Activated CD8-positive, alpha-beta T cell treated with anti-CD3 and anti-CD28 coated beads for 36 hours (primary cell): ENCODE data around the gene ARHGAP9. TPM values are rescaled to one million over a fixed set of nuclear protein-coding genes. Genes with fewer than 3 reads are reported as not detected.
A peak's percentile ranks its signal among the peaks of the same experiment; 100 is the strongest.

Experiments used
- ATAC-seq: fragments of 200-7000 bp; cut with Tn5 transposase; one replicate; pipeline ENCODE4 v1.10.0; 2021; ENCODE audit warnings: mild to moderate bottlenecking, moderate library complexity
- CTCF ChIA-PET: fragments of 350-600 bp; sonication (Branson Sonifier 250); formaldehyde crosslinking; loops from one replicate; lab custom pipeline; 2021; ENCODE audit warnings: antibody characterized with exemption; lab: Charles Lee
- POLR2A ChIA-PET: fragments of 350-600 bp; sonication (Branson Sonifier 250); formaldehyde crosslinking; loops from one replicate; lab custom pipeline; 2021; ENCODE audit warnings: antibody characterized with exemption; lab: Charles Lee
- DNase-seq: peaks from one replicate; pipeline ENCODE4 v3.0.0-alpha.2; 2020
- H3K27ac Mint-ChIP-seq: one replicate; pipeline ENCODE4 v1.8.0; 2021; ENCODE audit warnings: mild to moderate bottlenecking, mixed read lengths
- H3K27me3 Mint-ChIP-seq: one replicate; pipeline ENCODE4 v1.8.0; 2021; ENCODE audit warnings: mixed read lengths
- H3K36me3 Mint-ChIP-seq: one replicate; pipeline ENCODE4 v1.8.0; 2021; ENCODE audit warnings: low read depth, mixed read lengths
- H3K4me1 Mint-ChIP-seq: one replicate; pipeline ENCODE4 v1.8.0; 2021; ENCODE audit warnings: low read depth, mixed read lengths
- H3K4me3 Mint-ChIP-seq: one replicate; pipeline ENCODE4 v1.8.0; 2021; ENCODE audit warnings: mild to moderate bottlenecking, moderate library complexity, mixed read lengths
- H3K9me3 Mint-ChIP-seq: one replicate; pipeline ENCODE4 v1.8.0; 2021; ENCODE audit warnings: mixed read lengths
- intact Hi-C: fragments of 100-400 bp; cut with micrococcal nuclease; formaldehyde crosslinking; loops from one replicate; pipeline ENCODE4 v1.10.0; 2022
- total RNA-seq, 2 experiments: library from RNA; stranded (reverse); gene quantifications; one replicate each; pipeline ENCODE4 v1.2.3, GENCODE V29; 2021
- TF ChIP-seq, protein P1 (sequence below): fragments of 200-600 bp; IDR thresholded peaks from one replicate; pipeline ENCODE4 v1.8.0; 2022; ENCODE audit warnings: antibody characterized with exemption, mild to moderate bottlenecking

Gene ARHGAP9
- total RNA-seq, 2 experiments from 2014 or later, result 125 to 128 TPM

DNA sequence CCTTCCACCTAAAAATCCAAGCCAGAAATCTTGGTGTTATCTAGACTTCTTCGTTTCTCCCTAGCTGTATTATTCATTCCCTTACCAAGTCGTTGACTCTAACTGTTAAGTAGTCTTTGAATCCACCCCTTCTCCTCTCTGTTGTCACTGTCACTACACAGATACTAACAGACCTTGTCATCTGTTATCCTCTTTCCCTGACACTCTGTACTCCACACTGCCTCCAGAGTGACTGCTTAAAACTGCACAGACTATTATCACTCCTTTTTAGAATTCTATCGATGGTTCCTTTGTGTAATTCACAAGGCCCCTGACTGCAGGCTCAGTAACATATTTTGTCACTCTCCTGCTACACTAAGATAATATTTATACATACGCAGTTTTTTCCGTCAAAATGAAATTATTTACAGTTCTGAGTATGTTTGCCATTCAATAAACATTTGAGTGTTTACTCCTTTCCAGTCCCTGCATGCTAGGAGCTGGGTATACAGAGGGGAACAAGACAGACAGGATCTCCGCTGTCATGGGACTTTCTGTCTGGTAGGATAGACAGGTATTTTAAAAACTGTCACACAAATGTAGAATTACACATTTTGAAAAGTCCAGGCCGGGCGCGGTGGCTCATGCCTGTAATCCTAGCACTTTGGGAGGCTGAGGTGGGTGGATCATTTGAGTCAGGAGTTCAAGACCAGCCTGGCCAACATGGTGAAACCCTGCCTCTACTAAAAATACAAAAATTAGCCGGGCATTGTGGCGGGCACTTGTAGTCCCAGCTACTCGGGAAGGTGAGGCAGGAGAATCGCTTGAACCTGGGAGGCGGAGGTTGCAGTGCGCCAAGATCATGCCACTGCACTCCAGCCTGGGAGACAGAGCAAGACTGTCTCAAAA, 12.0 kb upstream of the ARHGAP9 start:
- DNase-seq (no peak), ATAC-seq (no peak)
- H3K9me3 Mint-ChIP-seq, result no peaks in the 10 kb centered on the region
- H3K27ac Mint-ChIP-seq, result peak overlapping the region; percentile 66
- H3K4me1 Mint-ChIP-seq, result peaks cover 27% of the 10 kb centered on the region
- ChIA-PET CTCF (interaction anchor here (0.8 to 2.0 kb wide), 3 partner anchors 11 to 32 kb away, joined by 3 to 5 read pairs (median 4); partner anchors contain the start of gene GLI1), POLR2A (interaction anchor here (0.5 to 6.4 kb wide), 6 partner anchors 8 to 278 kb away, joined by 3 to 50 read pairs (median 6); partner anchors contain the start of gene DDIT3)
- TF ChIP-seq, protein P1, sequence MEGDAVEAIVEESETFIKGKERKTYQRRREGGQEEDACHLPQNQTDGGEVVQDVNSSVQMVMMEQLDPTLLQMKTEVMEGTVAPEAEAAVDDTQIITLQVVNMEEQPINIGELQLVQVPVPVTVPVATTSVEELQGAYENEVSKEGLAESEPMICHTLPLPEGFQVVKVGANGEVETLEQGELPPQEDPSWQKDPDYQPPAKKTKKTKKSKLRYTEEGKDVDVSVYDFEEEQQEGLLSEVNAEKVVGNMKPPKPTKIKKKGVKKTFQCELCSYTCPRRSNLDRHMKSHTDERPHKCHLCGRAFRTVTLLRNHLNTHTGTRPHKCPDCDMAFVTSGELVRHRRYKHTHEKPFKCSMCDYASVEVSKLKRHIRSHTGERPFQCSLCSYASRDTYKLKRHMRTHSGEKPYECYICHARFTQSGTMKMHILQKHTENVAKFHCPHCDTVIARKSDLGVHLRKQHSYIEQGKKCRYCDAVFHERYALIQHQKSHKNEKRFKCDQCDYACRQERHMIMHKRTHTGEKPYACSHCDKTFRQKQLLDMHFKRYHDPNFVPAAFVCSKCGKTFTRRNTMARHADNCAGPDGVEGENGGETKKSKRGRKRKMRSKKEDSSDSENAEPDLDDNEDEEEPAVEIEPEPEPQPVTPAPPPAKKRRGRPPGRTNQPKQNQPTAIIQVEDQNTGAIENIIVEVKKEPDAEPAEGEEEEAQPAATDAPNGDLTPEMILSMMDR, result peak; percentile 28
- no peak overlapping the region for H3K4me3 Mint-ChIP-seq
- peaks cover 66% of the 10 kb centered on the region for H3K36me3 Mint-ChIP-seq
- H3K27me3 Mint-ChIP-seq, result no peaks in the 10 kb centered on the region
- intact Hi-C loops, result no loop called here

DNA sequence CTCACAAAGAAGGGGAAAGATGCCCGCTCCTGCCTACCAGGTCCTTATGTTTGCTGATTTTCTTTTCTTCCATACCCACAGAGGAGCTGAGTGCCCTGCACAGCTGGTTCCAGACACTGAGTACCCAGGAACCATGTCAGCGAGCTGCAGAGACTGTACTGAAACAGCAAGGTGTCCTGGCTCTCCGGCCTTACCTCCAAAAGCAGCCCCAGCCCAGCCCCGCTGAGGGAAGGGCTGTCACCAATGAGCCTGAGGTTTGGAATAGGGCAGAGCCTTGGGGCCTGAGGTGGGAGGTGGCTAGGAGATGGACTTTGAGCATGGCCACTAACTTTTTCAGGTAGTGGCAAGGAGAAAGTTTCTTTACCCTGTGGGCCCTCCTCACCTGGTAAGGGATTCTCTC, 10.5 kb upstream of the ARHGAP9 start:
- ATAC-seq (no peak), DNase-seq (no peak)
- POLR2A ChIA-PET, result interaction anchor here (1.1 to 6.4 kb wide), 9 partner anchors 9 to 28 kb away, joined by 3 to 50 read pairs (median 5); partner anchors contain the start of genes ARHGAP9 and DDIT3
- no peaks in the 10 kb centered on the region for H3K9me3 Mint-ChIP-seq
- H3K27ac Mint-ChIP-seq, result peak overlapping the region; percentile 34
- H3K36me3 Mint-ChIP-seq, result peaks cover 56% of the 10 kb centered on the region
- intact Hi-C loops, result no loop called here
- TF ChIP-seq, protein P1, result no peak
- CTCF ChIA-PET, result no interaction called here
- peak overlapping the region; percentile 97 for H3K4me3 Mint-ChIP-seq
- no peaks in the 10 kb centered on the region for H3K27me3 Mint-ChIP-seq
- peaks cover 27% of the 10 kb centered on the region for H3K4me1 Mint-ChIP-seq

DNA sequence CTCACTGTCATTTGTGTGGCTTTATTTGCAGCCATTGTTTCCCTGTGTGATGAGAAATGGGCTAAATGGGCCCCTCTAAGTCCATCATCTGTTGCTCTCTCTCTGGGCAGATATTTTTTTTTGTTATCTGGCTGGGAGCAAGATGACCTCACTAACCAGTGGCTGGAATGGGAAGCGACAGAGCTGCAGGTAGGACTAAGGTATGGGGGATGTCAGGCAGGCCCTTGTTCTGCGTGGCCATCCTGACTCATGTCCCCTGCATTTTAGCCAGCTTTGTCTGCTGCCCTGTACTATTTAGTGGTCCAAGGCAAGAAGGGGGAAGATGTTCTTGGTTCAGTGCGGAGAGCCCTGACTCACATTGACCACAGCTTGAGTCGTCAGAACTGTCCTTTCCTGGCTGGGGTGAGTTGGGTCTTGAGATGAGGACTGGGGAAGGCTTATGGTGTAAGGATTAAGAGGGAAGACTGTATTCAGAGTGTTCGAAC, 9.5 kb upstream of the ARHGAP9 start:
- no peak for DNase-seq
- POLR2A ChIA-PET, result interaction anchor here (1.1 to 6.4 kb wide), 10 partner anchors 8 to 29 kb away, joined by 3 to 50 read pairs (median 5); partner anchors contain the start of genes ARHGAP9 and DDIT3
- CTCF ChIA-PET, result interaction anchor here (0.9 to 1.3 kb wide), 2 partner anchors 30 to 31 kb away, joined by 3 to 4 read pairs; partner anchors contain the start of gene DDIT3
- Mint-ChIP-seq H3K27me3 (no peaks in the 10 kb centered on the region), H3K4me3 (peak overlapping the region; percentile 97), H3K27ac (peak overlapping the region; percentile 95), H3K36me3 (peaks cover 52% of the 10 kb centered on the region), H3K4me1 (peaks cover 27% of the 10 kb centered on the region), H3K9me3 (no peaks in the 10 kb centered on the region)
- TF ChIP-seq, protein P1, result no peak
- no peak for ATAC-seq
- intact Hi-C loops, result no loop called here

DNA sequence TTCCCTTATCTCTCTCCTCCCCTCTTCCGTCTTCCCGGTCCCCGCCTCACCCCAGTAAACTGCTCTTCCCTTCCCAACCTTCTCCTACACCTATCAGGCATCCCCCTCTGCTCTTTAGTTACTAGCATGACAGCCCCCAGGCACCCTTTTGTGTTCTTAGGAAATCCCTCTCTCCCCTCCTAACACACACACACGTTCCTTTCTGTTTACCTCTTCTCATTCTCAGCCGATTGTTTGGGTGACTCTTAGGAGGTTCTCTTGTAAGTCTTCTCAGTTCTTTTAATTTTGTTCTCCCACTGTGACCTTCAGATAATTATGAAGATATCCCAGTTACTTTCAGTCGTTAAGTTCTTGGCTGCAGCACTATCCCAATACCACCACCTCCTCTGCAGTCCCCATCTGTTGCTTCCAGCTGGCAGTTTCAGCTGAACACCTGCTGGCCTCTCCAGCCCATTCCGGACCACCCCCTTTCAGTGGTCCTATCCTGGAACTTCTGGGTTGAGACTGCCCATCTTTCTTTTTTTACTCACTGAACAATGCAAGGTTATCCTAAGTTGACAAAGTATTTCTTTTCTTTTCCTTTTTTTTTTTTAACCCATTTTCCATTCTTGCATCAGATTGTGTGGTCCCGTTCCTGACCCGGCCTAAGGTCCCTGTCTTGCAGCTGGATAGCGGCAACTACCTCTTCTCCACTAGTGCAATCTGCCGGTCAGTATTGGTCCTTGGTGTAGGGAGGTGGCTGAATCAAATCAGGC, 8.9 kb upstream of the ARHGAP9 start:
- POLR2A ChIA-PET, result interaction anchor here (1.1 to 6.4 kb wide), 8 partner anchors 8 to 30 kb away, joined by 4 to 50 read pairs (median 8); partner anchors contain the start of genes ARHGAP9 and DDIT3
- DNase-seq, result no peak

More for the DNA sequence above, 8.9 kb upstream of the ARHGAP9 start:
- peaks cover 27% of the 10 kb centered on the region for H3K4me1 Mint-ChIP-seq
- intact Hi-C loops, result no loop called here
- H3K9me3 Mint-ChIP-seq, result no peaks in the 10 kb centered on the region
- no peak for ATAC-seq
- peak overlapping the region; percentile 97 for H3K4me3 Mint-ChIP-seq
- peak overlapping the region; percentile 95 for H3K27ac Mint-ChIP-seq
- peaks cover 51% of the 10 kb centered on the region for H3K36me3 Mint-ChIP-seq
- CTCF ChIA-PET, result interaction anchor here (0.9 to 1.3 kb wide), 2 partner anchors 30 to 32 kb away, joined by 3 to 4 read pairs; partner anchors contain the start of gene DDIT3
- TF ChIP-seq, protein P1, result no peak
- H3K27me3 Mint-ChIP-seq, result no peaks in the 10 kb centered on the region
